DMS114 treated with DMSO at 0.1 percent for 48 hours (cell line): Measurements from ENCODE around the gene NPHS1.
"Not testable (repeated sequence)": the region's sequence is repeated elsewhere in the genome, so short reads cannot be mapped to it uniquely, and the experiment has no call there.

Experiments used
- DNase-seq: peaks from one replicate; lab custom pipeline; 2025; ENCODE audit not compliant: unreplicated experiment; lab: John Stamatoyannopoulos, UW

NPHS1 gene

GRCh38 chr19:35813043-35813890 lies 39.0 kb downstream of the NPHS1 start:
- DNase-seq: no peak

GRCh38 chr19:35812220-35813042 lies 39.9 kb downstream of the NPHS1 start, which contains the start of gene PRODH2:
Gene PRODH2 (minus strand): TSS chr19:35812845. CDS start chr19:35812805, 40 bp downstream.
- no peak for DNase-seq

DNA sequence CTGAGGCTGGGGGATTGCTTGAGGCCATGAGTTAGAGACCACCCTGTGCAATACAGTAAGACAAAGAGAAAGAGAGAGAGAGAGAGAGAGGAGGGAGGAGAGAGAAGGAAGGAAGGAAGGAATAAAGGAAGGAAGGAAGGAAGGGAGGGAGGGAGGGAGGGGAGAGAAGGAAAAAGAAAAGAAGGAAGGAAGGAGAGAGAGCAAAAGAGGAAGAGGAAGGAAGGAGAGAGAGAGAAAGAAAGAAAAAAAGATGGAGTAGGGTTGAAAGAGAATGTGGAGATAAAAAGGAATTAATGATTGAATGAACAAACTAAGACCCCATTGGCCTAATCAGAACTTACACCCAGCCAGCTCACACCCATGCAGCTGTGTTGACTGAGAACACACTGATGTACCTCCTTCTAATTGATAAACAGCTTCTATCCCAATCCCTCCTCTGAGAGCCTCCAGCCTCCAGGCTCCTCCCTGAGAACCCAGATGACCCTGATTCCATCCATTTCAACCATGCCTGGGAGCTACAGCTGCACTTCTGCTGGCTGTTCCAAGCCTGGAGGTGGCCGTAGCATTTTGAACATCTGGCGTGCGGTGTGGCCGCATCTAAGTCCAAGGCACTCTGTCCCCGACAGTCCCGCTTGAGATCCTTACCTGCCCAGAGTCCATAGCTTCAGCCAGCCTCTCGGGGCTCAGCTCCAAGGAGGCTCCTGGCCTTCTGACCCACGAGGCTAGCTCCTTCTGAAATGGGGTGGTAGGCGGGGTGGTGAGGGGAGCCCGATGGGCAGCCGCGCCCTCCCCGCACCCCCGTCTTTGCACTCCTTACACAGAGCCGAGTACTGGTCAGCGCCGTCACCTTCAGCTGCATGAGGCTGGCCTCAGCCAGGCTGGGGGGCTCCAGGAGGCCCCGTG lies 40.7 kb downstream of the NPHS1 start:
- DNase-seq: no peak

DNA sequence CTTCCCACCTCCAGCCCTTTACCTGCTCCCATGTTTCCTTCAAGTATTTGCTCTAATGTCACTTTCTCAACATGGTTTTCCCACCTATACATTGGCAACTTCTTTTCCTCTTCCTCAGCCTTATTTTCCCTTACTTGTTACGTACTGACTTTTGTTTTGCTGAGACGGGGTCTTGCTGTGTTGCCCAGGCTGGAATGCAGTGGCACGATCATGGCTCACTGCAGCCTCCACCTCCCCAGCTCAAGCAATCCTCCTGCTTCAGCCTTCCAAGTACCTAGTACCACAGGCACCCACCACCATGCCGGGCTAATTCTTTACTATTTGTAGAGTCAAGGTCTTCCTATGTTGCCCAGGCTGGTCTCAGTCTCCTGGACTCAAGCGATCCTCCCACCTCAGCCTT lies 44.7 kb downstream of the NPHS1 start:
- DNase-seq: no peak

DNA sequence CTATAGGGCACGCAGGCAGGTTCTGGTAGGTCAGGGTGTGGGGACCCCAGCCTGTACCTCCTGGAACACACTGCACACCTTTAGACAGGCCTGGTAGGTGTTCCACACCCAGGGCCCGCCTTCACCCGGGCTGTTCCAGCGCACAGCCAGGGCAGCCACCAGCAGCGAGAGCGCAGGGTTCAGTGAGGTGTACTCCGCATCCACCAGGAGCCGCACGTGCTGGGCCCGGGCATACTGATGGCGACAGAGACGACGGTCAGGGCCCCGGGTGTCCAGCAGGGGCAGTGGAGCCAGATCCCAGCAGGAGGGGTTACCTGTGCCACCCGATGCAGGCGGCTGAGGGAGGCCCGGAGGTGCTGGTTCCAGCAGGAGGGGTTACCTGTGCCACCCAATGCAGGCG lies 45.7 kb downstream of the NPHS1 start:
- no peak for DNase-seq

GRCh38 chr19:35805526-35806102 lies 46.7 kb downstream of the NPHS1 start:
- no peak for DNase-seq

- DNase-seq: no peak
These were observed 50.5 kb downstream of the NPHS1 start for GRCh38 chr19:35801828-35802227.

DNA sequence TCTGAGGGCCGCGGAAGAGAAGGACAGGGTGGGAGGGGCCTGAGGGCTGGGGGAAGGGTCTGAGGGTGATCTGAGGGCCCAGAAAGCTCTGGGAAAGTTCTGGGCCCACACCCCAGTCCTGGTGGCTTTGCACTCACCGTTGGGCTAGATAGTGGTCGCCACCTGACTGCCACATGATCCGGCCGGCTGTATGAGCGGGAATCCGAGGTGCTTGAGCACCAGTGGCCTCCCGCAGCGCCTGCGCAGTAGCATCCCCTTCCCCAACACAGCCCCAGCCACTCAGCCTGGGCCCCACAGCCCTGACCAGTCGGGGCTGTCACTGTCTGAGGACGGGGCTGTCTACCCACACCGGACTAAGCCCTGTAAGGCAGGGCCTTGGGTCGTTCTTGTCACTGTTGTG lies 54.6 kb downstream of the NPHS1 start:
- no peak for DNase-seq

GRCh38 chr19:35796645-35797542 lies 55.4 kb downstream of the NPHS1 start:
- no peak for DNase-seq

- not testable (repeated sequence) for DNase-seq
These were observed 56.7 kb downstream of the NPHS1 start for GRCh38 chr19:35795564-35795963.

DNA sequence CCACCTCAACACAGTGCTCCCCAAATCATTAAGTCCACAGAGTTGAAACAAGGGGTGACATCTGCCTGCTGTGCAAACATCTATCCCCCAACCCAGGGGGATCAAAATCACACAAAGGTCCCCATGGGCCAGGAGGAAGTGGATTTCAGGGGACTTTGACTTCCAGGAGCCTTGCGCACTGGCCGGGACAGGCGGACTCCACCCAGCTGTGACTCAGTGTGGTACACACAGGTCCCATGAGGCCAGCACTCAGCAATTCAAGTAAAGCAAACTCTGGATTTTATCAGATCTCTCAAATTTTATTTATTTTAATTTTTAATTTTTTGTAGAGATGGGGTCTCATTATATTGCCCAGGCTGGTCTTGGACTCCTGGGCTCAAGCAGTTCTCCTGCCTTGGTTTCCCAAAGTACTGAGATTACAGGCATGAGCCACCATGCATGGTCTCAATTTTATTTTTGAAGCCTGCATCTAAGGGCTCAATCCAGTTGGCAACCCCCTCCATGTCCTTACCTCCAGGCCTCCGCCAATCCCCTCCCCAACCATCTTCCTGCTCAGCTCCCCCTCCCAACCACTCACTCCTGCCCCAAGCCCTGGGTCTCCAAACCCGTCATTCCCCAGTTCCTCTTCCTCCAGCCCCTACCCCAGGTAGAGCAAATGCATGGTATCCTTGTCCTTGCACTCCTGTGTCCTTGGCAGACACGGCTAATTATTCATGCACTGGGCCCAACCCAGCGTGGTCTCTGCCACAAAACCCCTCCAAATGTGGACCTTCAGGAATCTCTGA lies 58.7 kb downstream of the NPHS1 start:
- DNase-seq: no peak

GRCh38 chr19:35792888-35793287 lies 59.4 kb downstream of the NPHS1 start:
- no peak for DNase-seq

GRCh38 chr19:35792312-35792711 lies 60.0 kb downstream of the NPHS1 start:
- no peak for DNase-seq

DNA sequence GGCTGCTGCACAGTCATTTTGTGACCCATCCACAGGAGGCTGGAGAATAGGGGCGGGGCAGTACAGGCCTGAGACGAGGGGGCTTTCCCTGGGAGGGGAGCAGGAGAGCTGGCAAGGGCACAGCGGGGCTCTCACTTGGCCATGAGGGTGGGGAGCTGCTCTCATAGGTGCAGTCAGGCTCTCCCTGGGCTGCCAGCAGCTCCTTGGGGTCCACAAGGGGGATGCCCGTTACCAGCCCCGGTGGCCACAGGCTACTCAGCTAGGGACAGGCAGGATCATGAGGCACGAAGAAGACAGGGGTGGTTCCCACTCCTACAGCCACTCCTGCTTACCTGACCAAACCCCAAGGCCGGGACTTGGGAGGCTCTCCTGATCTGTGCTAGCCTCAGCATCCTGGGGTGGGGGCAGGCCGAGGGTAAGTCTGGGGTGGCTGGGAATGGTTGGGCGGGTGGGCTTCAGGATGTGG lies 60.5 kb downstream of the NPHS1 start:
- DNase-seq: no peak

GRCh38 chr19:35790981-35791813 lies 61.1 kb downstream of the NPHS1 start:
- no peak for DNase-seq

GRCh38 chr19:35789978-35790944 lies 62.0 kb downstream of the NPHS1 start:
- no peak for DNase-seq
